ENCODE data around the gene TNNI3.
"Not testable (repeated sequence)": the region's sequence is repeated elsewhere in the genome, so short reads cannot be mapped to it uniquely, and the experiment has no call there.

The TNNI3 gene

GRCh38 chr19:55157064-55157908 lies at the start of gene TNNI3:
TSS of gene TNNI3 (minus strand) at chr19:55157732. CDS start at chr19:55157589, 143 bp downstream.
- Histone ChIP-seq H3K9me3 (ENCODE audit: insufficient read depth, low read length) (no peaks in the 10 kb centered on the region), H3K9ac (ENCODE audit: insufficient read length, low read depth) (no peak within 1 kb of the TSS)
- TF ChIP-seq YY1 (IDR thresholded peaks at IDR 0.05; ENCODE audit: insufficient read depth, insufficient read length) (no peak), SUZ12 (IDR thresholded peaks at IDR 0.05; ENCODE audit: extremely low read depth, insufficient read depth, insufficient read length) (no peak), ZNF274 (IDR thresholded peaks at IDR 0.05; ENCODE audit: low read depth, low read length) (no peak)

GRCh38 chr19:55206664-55207500 lies 49.4 kb upstream of the TNNI3 start:
- DNase-seq (ENCODE audit: low read depth, low spot score), result peak; percentile 40
- H3K36me3 ChIP-seq (ENCODE audit: insufficient read depth, insufficient read length, low read length), result no peaks in the 10 kb centered on the region
- peak overlapping the region; percentile 24 for H3K4me3 ChIP-seq (ENCODE audit: insufficient read length, low read depth)
- TF ChIP-seq ZNF274 (IDR thresholded peaks at IDR 0.05; ENCODE audit: low read depth, low read length) (no peak), SUZ12 (IDR thresholded peaks at IDR 0.05; ENCODE audit: extremely low read depth, insufficient read depth, insufficient read length) (no peak), YY1 (IDR thresholded peaks at IDR 0.05; ENCODE audit: insufficient read depth, insufficient read length) (no peak)
- no peaks in the 10 kb centered on the region for H3K27me3 ChIP-seq (ENCODE audit: insufficient read depth, insufficient read length)
- no peaks in the 10 kb centered on the region for H3K9me3 ChIP-seq (ENCODE audit: insufficient read depth, low read length)
- no peak overlapping the region for H3K9ac ChIP-seq (ENCODE audit: insufficient read length, low read depth)
- peaks cover 7% of the 10 kb centered on the region for H3K4me1 ChIP-seq (ENCODE audit: insufficient read depth, insufficient read length)

More at GRCh38 chr19:55157064-55157908, at the start of gene TNNI3:
- DNase-seq (ENCODE audit: low read depth, low spot score), result no peak
- H3K4me1 ChIP-seq (ENCODE audit: insufficient read depth, insufficient read length), result peaks cover 5% of the 10 kb centered on the region
- no peaks in the 10 kb centered on the region for H3K27me3 ChIP-seq (ENCODE audit: insufficient read depth, insufficient read length)
- H3K36me3 ChIP-seq (ENCODE audit: insufficient read depth, insufficient read length, low read length), result no peaks in the 10 kb centered on the region
- H3K4me3 ChIP-seq (ENCODE audit: insufficient read length, low read depth), result no peak within 1 kb of the TSS

GRCh38 chr19:55202199-55202598 lies 44.7 kb upstream of the TNNI3 start:
- H3K4me3 ChIP-seq (ENCODE audit: insufficient read length, low read depth); H3K4me1 ChIP-seq (ENCODE audit: insufficient read depth, insufficient read length); H3K27me3 ChIP-seq (ENCODE audit: insufficient read depth, insufficient read length); DNase-seq (ENCODE audit: low read depth, low spot score); H3K9me3 ChIP-seq (ENCODE audit: insufficient read depth, low read length); H3K9ac ChIP-seq (ENCODE audit: insufficient read length, low read depth); H3K36me3 ChIP-seq (ENCODE audit: insufficient read depth, insufficient read length, low read length): not testable (repeated sequence)

- TF ChIP-seq SUZ12 (IDR thresholded peaks at IDR 0.05; ENCODE audit: extremely low read depth, insufficient read depth, insufficient read length), result no peak
- TF ChIP-seq YY1 (IDR thresholded peaks at IDR 0.05; ENCODE audit: insufficient read depth, insufficient read length), result no peak
- no peak for TF ChIP-seq ZNF274 (IDR thresholded peaks at IDR 0.05; ENCODE audit: low read depth, low read length)
- Histone ChIP-seq H3K27me3 (ENCODE audit: insufficient read depth, insufficient read length) (no peaks in the 10 kb centered on the region), H3K36me3 (ENCODE audit: insufficient read depth, insufficient read length, low read length) (no peaks in the 10 kb centered on the region), H3K9ac (ENCODE audit: insufficient read length, low read depth) (no peak overlapping the region), H3K4me1 (ENCODE audit: insufficient read depth, insufficient read length) (no peaks in the 10 kb centered on the region), H3K4me3 (ENCODE audit: insufficient read length, low read depth) (no peak overlapping the region), H3K9me3 (ENCODE audit: insufficient read depth, low read length) (no peaks in the 10 kb centered on the region)
- DNase-seq (ENCODE audit: low read depth, low spot score), result no peak
Observed at GRCh38 chr19:55199620-55200204, 42.2 kb upstream of the TNNI3 start.

DNA sequence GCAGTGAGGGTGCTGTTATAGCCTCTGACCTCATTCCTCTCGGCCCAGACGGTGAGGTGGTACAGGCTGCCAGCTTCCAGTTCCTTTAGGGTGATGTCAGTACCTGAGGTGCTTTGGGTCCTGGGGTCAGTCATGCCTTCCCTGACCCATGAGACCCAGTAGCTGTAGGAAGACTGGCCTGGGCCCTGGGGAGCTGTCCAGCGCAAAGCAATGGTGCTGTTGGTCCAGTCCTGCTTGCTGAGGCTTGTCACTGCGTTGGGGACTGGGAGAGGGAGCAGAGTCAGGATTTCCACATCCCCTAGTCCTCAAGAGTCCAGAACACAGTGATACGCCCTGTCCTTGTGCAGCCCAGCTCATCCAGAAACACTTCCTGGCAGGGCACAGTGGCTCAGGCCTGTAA lies 41.1 kb upstream of the TNNI3 start:
- H3K4me3 ChIP-seq (ENCODE audit: insufficient read length, low read depth), result no peak overlapping the region
- DNase-seq (ENCODE audit: low read depth, low spot score), result no peak
- no peaks in the 10 kb centered on the region for H3K4me1 ChIP-seq (ENCODE audit: insufficient read depth, insufficient read length)
- TF ChIP-seq YY1 (IDR thresholded peaks at IDR 0.05; ENCODE audit: insufficient read depth, insufficient read length), result no peak
- no peak for TF ChIP-seq SUZ12 (IDR thresholded peaks at IDR 0.05; ENCODE audit: extremely low read depth, insufficient read depth, insufficient read length)
- TF ChIP-seq ZNF274 (IDR thresholded peaks at IDR 0.05; ENCODE audit: low read depth, low read length), result no peak
- H3K36me3 ChIP-seq (ENCODE audit: insufficient read depth, insufficient read length, low read length), result no peaks in the 10 kb centered on the region
- H3K27me3 ChIP-seq (ENCODE audit: insufficient read depth, insufficient read length), result no peaks in the 10 kb centered on the region
- no peak overlapping the region for H3K9ac ChIP-seq (ENCODE audit: insufficient read length, low read depth)
- H3K9me3 ChIP-seq (ENCODE audit: insufficient read depth, low read length), result no peaks in the 10 kb centered on the region

GRCh38 chr19:55197528-55197927 lies 40.0 kb upstream of the TNNI3 start:
- Histone ChIP-seq H3K36me3 (ENCODE audit: insufficient read depth, insufficient read length, low read length) (no peaks in the 10 kb centered on the region), H3K9me3 (ENCODE audit: insufficient read depth, low read length) (no peaks in the 10 kb centered on the region), H3K9ac (ENCODE audit: insufficient read length, low read depth) (no peak overlapping the region), H3K4me3 (ENCODE audit: insufficient read length, low read depth) (no peak overlapping the region), H3K27me3 (ENCODE audit: insufficient read depth, insufficient read length) (no peaks in the 10 kb centered on the region), H3K4me1 (ENCODE audit: insufficient read depth, insufficient read length) (no peaks in the 10 kb centered on the region)
- TF ChIP-seq ZNF274 (IDR thresholded peaks at IDR 0.05; ENCODE audit: low read depth, low read length), result no peak
- TF ChIP-seq YY1 (IDR thresholded peaks at IDR 0.05; ENCODE audit: insufficient read depth, insufficient read length), result no peak
- DNase-seq (ENCODE audit: low read depth, low spot score), result no peak

DNA sequence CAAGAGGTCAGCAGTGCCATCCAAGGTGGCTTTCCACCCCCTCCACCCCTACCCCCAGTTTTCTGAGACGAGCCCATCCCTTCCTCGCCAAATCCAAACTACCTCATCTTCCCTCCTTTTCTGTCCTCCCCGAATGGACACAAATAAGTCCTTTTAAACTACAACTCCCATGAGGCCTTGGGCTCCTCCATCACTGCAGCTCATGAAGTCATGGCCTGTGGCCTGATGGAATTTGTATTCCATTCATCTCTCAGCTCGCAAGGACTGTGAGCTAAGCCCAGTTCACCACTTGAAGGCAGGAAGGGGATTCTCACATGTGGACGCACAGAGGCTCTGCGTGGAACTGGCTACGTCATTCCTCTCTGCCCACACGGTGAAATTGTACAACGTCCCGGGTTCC lies 39.3 kb upstream of the TNNI3 start:
- TF ChIP-seq SUZ12 (IDR thresholded peaks at IDR 0.05; ENCODE audit: extremely low read depth, insufficient read depth, insufficient read length) (no peak), YY1 (IDR thresholded peaks at IDR 0.05; ENCODE audit: insufficient read depth, insufficient read length) (no peak), ZNF274 (IDR thresholded peaks at IDR 0.05; ENCODE audit: low read depth, low read length) (no peak)
- Histone ChIP-seq H3K36me3 (ENCODE audit: insufficient read depth, insufficient read length, low read length) (no peaks in the 10 kb centered on the region), H3K9ac (ENCODE audit: insufficient read length, low read depth) (no peak overlapping the region), H3K4me1 (ENCODE audit: insufficient read depth, insufficient read length) (no peaks in the 10 kb centered on the region), H3K27me3 (ENCODE audit: insufficient read depth, insufficient read length) (no peaks in the 10 kb centered on the region), H3K9me3 (ENCODE audit: insufficient read depth, low read length) (no peaks in the 10 kb centered on the region), H3K4me3 (ENCODE audit: insufficient read length, low read depth) (no peak overlapping the region)
- DNase-seq (ENCODE audit: low read depth, low spot score), result no peak

Data from NT2/D1 (cell line).